Adrenal gland (tissue), 5 donors: ENCODE measurements around the gene NIPAL4.

Experiments used
- CTCF ChIP-seq, 6 experiments: fragments of 450-650 bp in 4 of 6; fragments of 200-600 bp in 2 of 6; sonication (generic) in 1 of 6; IDR thresholded peaks; 1 replicate in 5 of 6; 2 replicates in 1 of 6; pipeline versions ENCODE4 v1.5.1 to v1.8.0; 2016 to 2021; ENCODE audit warnings: antibody characterized with exemption in 6 of 6, mild to moderate bottlenecking in 2 of 6, moderate library complexity in 1 of 6
- POLR2A ChIP-seq, 2 donors: fragments of 450-650 bp; IDR thresholded peaks; one replicate each; pipeline ENCODE4 v1.6.1; 2017; ENCODE audit warnings: antibody characterized with exemption in 2 of 2, mild to moderate bottlenecking in 2 of 2, moderate library complexity in 1 of 2
- donor health status: DM: no; HTN: no; CAD: no.

DNA sequence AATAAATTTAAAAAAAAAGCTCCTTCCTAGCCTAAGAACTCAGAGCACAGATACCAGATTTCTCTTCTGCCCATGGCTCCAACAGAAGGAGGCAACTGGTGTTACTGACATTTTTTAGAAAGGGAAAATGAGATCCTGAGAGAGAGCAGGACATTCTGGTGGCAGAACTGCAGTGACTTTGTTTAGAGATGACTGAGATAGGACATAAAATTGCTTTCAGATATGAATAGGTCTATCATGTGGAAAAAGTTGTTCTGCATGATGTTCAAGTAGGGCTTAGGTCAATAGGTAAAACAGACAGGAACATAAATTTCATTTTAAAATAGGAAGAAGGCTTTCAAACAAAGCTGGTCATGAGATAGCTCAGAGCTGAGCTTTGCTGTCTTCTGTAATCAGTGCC is 49.6 kb downstream of the NIPAL4 start:
- TF ChIP-seq CTCF (IDR thresholded peaks at IDR 0.05) (no peak), POLR2A (IDR thresholded peaks at IDR 0.05) (no peak)
